SK-N-SH treated with all-trans-retinoic acid at 6 μM for 48 hours (cell line): ENCODE measurements around the gene SLX4IP.

Experiments
- ARNTL ChIP-seq: fragments of 450-650 bp; formaldehyde crosslinking; IDR thresholded peaks from 2 replicates; pipeline ENCODE4 v1.5.0; 2020; ENCODE audit warnings: low read depth, mild to moderate bottlenecking, moderate library complexity, borderline replicate concordance
- BACH2 ChIP-seq: fragments of 250-450 bp; sonication (Bioruptor Pico); IDR thresholded peaks from 2 replicates; pipeline ENCODE4 v1.9.0; 2021; ENCODE audit warnings: mild to moderate bottlenecking, borderline replicate concordance
- CREB5 ChIP-seq: fragments of 250-450 bp; sonication (Bioruptor Pico); IDR thresholded peaks from 2 replicates; pipeline ENCODE4 v1.5.1; 2020; ENCODE audit warnings: low read depth, mild to moderate bottlenecking, moderate library complexity
- ESRRG ChIP-seq: fragments of 250-450 bp; sonication (Bioruptor Pico); IDR thresholded peaks from 2 replicates; pipeline ENCODE4 v1.6.1; 2021; ENCODE audit warnings: mild to moderate bottlenecking
- ISL1 ChIP-seq: fragments of 250-450 bp; sonication (Bioruptor Pico); IDR thresholded peaks from 2 replicates; pipeline ENCODE4 v2.1.2; 2022; ENCODE audit warnings: mild to moderate bottlenecking, moderate library complexity
- PATZ1 ChIP-seq: fragments of 250-450 bp; sonication (Bioruptor Pico); IDR thresholded peaks from 2 replicates; pipeline ENCODE4 v1.8.0; 2020; ENCODE audit warnings: mild to moderate bottlenecking, moderate library complexity, borderline replicate concordance
- PPARA ChIP-seq: fragments of 250-450 bp; sonication (Bioruptor Pico); IDR thresholded peaks from 2 replicates; pipeline ENCODE4 v1.5.0; 2020; ENCODE audit warnings: mild to moderate bottlenecking, borderline replicate concordance
- SNAI2 ChIP-seq: fragments of 250-450 bp; sonication (Bioruptor Pico); IDR thresholded peaks from 2 replicates; pipeline ENCODE4 v1.5.0; 2020; ENCODE audit warnings: mild to moderate bottlenecking, moderate library complexity
- TSHZ2 ChIP-seq: fragments of 250-450 bp; sonication (Bioruptor Pico); IDR thresholded peaks from 2 replicates; pipeline ENCODE4 v1.5.0; 2020; ENCODE audit warnings: mild to moderate bottlenecking, moderate library complexity
- ZFP3 ChIP-seq: fragments of 250-450 bp; sonication (Bioruptor Pico); IDR thresholded peaks from 2 replicates; pipeline ENCODE4 v1.5.0; 2020; ENCODE audit warnings: mild to moderate bottlenecking, moderate library complexity
- ZFP30 ChIP-seq: fragments of 450-650 bp; formaldehyde crosslinking; IDR thresholded peaks from 2 replicates; pipeline ENCODE4 v1.5.0; 2022; ENCODE audit warnings: mild to moderate bottlenecking, moderate library complexity

GRCh38 chr20:10585308-10585707 is 150.2 kb downstream of the SLX4IP start:
- TF ChIP-seq TSHZ2 (CRISPR knock-in tag) (no peak), PATZ1 (CRISPR knock-in tag) (no peak), PPARA (no peak), ARNTL (CRISPR knock-in tag) (no peak), ESRRG (no peak), SNAI2 (CRISPR knock-in tag) (no peak), ZFP30 (CRISPR knock-in tag) (no peak), BACH2 (CRISPR knock-in tag) (no peak), ZFP3 (CRISPR knock-in tag) (no peak), CREB5 (CRISPR knock-in tag) (no peak), ISL1 (no peak)
